A673 (cell line): ENCODE data around the gene TXN.

Source experiments
- EZH2 ChIP-seq: fragments of 200-600 bp; sonication (generic); IDR thresholded peaks from 2 replicates; pipeline ENCODE4 v1.6.1; 2017; ENCODE audit warnings: borderline replicate concordance, low read depth, mild to moderate bottlenecking, mixed read lengths, antibody characterized with exemption, low read length; ENCODE audit not compliant: poor library complexity, severe bottlenecking
- TF ChIP-seq, protein P1 (sequence below): fragments of 300-800, 200-600 bp; sonication (generic); conservative IDR thresholded peaks from 2 replicates; pipeline ENCODE4 v1.5.1; 2017; ENCODE audit warnings: low read depth, mild to moderate bottlenecking, antibody characterized with exemption, low read length, moderate library complexity, mixed read lengths

DNA sequence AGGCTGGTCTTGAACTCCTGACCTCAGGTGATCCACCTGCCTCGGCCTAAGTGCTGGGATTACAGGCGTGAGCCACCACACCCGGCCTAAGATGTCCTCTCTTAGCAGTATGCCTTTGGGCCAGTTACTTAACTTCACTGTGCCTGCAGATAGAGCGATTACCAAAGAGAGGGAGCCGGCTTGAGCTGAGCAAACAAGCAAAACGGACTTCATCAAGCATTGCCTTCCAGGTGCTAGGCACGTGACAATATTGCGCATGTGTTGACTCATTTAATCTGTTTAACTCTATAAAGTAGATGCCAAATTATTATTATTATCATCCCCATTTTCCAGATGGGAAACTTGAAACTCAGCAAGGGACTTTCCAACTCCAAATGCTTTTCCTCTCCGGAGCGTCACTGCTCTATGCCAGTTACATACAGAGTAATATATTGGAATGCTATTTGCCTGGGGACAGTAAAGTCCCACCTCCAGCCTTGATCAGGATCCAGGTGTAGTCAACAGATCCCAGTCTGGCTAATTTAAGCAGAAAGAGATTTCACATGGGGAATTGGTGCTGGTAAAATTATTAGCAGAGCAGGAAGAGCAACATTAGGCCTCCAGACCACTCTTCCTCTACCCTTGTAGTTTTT is 42.8 kb downstream of the TXN start:
- TF ChIP-seq, protein P1, sequence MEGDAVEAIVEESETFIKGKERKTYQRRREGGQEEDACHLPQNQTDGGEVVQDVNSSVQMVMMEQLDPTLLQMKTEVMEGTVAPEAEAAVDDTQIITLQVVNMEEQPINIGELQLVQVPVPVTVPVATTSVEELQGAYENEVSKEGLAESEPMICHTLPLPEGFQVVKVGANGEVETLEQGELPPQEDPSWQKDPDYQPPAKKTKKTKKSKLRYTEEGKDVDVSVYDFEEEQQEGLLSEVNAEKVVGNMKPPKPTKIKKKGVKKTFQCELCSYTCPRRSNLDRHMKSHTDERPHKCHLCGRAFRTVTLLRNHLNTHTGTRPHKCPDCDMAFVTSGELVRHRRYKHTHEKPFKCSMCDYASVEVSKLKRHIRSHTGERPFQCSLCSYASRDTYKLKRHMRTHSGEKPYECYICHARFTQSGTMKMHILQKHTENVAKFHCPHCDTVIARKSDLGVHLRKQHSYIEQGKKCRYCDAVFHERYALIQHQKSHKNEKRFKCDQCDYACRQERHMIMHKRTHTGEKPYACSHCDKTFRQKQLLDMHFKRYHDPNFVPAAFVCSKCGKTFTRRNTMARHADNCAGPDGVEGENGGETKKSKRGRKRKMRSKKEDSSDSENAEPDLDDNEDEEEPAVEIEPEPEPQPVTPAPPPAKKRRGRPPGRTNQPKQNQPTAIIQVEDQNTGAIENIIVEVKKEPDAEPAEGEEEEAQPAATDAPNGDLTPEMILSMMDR, result no peak
- no peak for TF ChIP-seq EZH2
